NCI-H187 treated with DMSO at 0.1 percent for 48 hours (cell line): ENCODE results near the gene DSCAM.

Experiments
- DNase-seq: peaks from one replicate; lab custom pipeline; 2025; lab: John Stamatoyannopoulos, UW

The DSCAM gene

DNA sequence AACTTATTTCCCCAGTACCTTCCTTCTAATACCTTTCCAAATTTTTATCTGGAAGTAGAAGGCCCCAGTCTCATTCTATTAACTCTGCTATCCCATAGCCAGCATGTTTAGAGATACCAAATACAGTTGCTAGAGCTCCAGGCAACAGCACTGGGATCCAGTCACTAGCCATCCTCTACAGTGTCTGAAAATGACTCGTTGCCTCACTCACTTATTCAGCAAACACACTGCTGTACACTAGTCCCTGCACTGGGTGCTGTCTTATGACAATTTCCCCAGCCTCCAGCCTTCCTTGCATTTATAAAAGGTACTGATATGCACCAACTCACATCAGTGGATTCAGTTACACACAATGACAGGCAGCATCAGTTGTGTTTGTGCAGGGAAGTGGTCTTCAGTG lies 179.0 kb downstream of the DSCAM start:
- no peak for DNase-seq

DNA sequence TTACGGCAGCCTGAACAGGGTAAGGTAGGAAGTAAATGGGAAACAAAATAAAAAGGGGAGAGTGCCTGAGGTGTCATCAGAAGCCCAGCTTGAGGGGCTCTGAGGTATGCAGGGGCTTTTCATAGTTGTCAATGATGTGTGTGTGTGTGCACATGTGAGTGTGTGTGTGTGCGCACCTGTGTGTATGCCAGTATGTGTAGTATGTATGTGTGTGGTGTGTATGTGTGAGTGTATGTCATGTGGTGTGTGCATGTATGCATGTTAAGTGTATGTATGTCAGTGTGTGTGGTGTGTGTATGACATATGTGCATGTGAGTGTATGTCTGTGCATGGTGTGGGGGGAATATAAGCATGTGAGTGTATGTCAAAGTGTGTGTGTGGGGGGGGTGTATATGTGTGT lies 184.1 kb downstream of the DSCAM start:
- no peak for DNase-seq

DNA sequence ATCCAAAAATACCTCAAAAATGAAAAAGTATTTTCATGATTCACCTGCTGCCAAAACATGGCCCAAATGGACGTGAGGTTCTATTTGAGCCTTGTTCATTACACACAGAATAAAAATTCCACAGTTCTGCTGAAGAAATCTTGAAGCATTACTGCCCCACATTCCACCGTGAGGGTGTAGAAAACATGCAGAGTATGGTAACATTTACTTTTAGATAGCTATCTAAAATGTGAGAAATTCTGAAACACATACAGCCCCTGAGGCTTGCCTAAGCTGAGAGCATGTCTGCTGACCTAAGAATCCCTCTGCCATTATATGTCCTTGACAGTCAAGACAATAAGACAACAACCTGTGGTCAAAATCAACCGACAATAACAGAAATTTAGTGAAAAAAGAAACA lies 186.5 kb downstream of the DSCAM start:
- no peak for DNase-seq

DNA sequence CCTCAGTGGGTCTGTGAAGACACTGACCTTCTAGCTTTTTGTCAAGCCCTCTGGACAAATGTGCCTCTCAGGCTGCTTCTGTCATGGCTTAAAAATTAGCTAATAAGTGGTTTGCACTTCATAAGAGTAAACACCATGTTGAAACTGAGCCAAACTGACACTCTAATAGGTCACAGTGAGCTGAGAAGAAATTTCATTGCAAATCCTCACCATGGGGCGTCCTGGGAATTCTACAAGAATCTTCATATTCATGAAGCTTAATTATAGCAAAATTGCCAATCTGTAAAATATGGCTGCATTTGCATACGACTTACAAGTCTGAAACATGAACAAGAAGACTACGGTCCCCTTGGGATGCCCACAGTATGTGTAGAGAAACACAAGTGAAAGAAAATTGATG lies 188.6 kb downstream of the DSCAM start:
- DNase-seq, result no peak

DNA sequence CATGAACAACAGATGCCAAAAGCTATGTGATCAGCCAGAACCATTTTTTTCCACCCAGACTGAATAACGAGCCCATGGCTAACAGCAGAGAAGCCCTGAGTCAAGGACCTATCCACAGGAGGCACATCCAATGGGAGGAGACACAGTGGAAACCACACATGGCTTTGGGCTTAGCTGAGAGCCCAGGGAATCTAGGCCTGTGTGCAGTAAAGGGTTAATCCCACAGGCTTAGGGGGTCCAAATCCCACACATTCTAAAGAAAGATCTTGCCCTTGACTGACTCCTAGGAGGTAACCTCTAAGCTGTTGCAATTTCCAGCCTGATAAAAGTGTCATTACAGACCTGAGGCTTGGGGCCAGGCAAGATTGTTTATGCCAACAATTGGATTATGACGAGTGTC lies 194.5 kb downstream of the DSCAM start:
- no peak for DNase-seq

DNA sequence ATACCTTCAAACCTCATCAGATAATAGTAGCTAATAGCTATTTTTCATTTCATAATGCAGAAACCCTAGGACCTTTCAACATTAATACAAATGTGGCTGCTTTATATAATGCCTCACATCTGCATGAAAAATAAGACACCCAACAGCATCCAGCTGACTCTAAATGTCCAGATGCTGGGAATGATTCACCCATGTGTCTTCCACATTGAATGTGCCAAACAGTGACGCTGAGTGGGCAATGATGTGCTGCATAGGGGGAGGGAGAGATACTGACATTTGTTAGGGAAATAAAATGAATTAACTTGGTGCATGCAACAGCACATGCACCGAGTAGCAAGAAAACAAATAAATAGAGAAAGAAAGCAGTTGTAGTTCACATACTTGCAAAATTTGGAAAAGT lies 199.3 kb downstream of the DSCAM start:
- DNase-seq, result no peak

DNA sequence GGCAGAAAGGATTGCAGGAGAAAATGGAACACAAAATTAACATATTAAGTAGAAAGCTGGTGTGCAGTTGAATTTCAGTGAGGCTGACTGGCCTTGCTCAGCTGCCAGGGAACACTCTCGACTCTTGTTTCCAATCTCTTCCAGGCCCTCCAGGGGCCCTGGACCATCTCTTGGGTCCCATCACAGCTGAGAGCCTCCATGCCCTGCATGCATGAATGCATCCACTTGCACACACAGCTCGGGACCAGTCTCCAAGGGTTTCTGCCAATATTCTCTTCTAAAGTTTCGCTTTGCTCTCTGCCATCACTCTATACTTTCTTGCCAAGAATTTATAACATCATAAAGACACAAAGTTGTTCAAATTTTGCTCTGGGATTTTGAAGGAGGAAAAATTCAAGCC lies 200.3 kb downstream of the DSCAM start:
- no peak for DNase-seq

DNA sequence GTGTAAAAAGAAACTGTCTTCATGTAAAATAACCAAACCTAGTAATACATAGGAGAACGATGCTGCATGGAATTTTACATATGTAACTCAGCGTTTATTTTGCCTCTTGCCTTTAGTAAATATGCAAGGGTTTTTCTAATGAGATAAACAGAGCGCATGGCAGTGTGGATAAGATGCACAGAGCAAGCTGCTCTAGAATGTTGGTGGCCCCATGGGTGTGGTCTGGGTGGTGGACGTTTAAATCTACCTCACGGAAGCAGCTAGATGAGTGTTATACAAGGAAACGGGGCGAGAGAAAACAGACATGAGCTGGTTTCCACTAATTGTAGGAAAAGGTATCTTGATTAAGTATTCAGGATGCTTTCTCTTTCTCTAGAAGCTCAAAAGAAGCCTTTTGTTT lies 205.9 kb downstream of the DSCAM start:
- no peak for DNase-seq

DNA sequence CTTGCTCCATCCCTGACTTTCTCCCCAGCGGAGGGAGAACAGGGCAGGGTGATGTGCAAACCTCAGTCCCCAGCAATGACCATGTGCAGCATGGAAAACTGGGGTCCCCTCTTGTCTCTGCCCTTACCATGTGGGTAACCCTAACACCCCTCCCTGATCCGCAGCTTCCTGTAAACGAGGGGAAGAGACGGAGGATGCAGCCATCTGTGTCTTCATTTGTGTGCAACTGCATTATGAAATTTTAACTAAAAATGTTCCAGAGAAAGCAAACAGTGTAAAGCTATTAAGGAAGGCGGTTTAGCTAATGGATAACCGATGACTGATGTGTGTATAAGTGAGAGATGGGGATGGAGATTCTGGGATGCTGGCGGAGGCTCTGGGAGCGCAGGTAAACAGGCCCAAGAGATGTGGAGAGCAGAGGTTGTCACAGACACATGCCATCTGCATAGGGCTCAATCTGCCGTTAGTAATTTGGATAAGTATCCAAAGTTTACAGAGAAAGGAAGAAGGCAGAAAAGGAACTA lies 206.6 kb downstream of the DSCAM start:
- no peak for DNase-seq

DNA sequence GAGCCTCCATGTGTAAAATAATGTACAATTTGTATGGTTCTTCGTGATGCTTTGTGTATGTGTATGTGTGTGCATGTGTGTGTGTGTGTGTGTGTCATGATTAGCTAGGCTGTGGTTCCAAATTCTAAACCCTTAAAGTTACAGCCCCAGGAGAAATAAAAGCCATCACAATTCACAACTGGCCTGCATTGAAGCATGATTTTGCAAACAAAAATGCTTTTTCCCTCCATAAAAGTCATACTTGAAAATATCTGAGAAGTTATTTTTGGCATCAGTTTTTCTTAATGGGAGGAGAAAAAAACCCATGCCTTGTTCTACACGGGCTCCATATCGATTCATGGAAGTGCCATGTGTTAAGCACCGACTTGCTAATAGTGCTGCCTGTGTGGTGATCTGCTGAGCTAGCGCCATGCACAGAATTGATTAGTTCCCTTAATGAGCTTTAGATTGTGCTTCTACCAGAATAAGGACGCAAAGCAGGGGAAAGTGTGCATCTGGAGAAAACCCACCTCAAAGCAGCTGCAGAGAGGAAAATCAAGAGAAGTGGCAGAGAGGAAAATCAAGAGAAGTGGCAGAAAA lies 207.3 kb downstream of the DSCAM start:
- no peak for DNase-seq

DNA sequence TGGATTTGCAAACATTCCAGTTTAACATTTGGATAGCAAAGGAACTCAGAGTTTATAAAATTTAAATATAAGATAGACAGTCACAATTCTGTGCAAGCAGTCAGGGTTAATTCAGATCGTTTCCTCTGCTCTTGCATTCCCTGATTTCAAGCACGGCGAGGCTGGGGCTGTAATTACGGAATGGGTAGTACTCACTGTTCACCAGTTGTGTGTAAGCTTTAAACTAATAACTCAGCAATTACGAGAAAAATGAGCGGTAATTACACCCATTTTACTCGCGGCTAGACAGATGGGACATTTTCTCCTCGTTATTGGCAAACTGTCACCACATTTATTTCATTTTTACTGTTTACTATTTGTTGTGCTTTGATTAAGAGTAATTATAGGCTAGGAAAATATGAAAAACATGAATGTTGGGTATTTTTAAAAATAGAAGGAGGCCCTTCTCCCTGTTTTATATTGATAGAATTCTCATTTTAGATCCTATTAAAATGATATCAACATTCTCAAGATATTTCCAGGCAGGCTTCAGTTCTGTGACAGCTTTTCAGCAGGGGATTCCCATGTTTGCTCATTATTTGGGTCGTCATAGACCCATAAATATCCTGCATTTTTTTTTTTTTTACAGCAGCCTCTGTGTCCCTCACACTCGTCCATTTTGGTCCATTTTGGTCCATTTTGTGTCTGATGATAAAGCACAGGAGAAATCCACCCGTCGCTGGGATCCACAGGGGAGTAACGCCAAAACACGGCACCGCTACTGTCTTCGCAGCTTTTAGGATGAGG lies 208.3 kb downstream of the DSCAM start:
- no peak for DNase-seq

DNA sequence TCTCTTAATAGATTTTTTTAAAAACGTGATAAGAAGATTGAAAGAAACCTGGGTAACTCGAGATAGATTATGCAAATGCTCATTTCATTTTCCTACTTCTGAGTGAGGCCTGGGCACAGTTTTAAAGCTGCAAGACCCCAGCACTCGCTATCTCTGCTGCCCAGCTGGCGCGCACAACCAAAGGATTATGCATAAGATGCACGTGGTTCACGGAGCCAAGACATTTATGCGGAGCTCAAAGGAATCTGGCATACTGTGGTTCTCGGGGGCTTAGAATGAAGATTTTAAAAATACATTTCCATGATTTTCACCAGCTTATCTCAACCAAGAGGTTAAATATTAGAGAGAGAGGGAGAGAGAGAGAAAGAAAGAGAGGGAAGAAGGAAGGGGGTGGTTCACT lies 210.9 kb downstream of the DSCAM start:
- no peak for DNase-seq

DNA sequence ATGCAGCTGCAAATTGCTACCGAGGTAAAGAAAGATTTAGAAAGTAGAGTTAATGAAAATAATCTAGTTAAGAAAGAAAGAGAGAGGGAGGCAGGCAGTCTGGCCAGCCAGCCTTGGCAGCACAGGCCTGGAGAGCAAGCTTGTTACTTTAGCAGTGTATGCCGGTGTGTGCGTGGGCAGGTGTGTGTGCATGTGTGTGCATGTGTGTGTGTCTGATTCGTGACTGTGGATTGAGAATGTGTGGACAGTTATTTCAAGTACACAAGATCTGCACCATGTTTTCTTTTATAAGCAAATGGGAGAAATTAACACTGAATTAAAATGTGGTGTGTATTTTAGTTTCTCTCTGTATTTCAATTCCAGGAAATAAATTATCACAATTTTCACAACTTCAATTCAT lies 211.6 kb downstream of the DSCAM start:
- DNase-seq, result no peak

DNA sequence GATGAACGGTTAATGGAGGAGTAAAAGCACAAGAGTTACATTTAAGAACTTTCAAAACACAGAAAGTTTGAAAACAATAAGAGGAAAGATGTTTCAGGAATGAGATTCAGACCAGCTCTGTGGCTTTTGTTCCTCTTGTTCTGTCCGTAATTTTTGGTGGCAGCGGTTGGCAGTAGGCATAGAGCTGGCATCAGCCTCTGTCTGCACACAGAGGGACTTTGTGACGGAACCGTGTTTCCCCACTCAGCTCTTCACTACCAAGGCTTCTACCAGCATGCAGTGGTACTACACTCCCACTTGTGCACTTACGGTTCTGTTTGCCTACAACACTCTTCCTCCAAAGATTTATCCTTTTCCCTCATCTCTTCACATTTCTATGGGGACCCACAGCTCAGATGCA lies 212.8 kb downstream of the DSCAM start:
- no peak for DNase-seq

DNA sequence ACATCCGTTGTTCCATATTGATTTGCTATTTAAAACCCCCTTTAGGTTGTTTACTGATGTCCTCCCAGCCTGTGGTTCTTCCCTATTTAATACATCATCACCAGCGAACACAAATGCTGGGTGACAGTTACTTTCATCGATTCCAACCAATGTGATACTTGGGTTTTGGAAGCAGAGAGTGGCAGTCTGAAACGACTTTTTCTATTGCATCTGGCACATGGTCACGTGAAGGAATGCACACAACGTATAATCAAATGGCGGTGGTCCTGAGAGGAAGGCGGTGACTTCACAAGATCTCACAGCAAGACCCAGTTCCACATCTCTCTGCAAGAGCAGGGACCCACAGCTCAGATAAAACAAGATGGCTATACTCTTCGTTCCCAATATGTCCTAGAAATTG lies 213.9 kb downstream of the DSCAM start:
- no peak for DNase-seq

DNA sequence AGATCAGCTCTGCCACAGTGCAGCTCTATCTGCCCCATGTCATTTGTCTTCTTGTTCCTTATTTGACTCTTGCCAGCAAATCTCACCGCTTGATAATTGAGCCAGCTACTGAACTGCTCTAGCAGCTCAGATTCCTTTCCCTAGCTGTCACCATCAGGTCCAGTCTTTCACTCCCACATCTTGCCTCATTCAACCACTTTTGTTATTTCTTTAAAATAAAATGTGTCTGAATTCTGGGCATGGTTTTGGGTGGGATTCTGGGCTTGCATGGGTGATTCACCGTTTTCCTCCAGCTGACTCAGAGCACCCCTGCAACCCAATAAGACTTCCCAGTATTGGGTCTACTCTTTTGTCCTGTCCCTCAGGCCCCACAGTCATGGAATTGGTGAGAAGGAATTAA lies 215.7 kb downstream of the DSCAM start:
- DNase-seq, result no peak

DNA sequence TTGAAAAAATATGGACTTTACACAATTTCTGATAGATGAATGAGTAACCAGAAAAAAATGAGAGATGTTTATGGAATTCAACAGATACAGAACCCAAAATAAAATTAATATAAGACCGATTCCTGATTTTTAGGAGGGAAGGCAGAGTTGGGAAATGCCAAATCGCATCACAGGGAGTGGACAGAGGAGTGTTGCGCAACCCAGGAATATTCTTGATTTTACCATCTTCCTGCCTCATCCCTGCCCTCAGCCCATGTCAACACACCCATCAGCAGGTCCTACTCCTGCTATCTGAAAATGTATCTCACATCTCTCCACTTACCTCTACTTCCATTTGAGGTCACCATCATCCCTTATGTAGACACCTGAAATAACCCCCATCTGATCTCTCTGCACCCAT lies 221.0 kb downstream of the DSCAM start:
- no peak for DNase-seq

DNA sequence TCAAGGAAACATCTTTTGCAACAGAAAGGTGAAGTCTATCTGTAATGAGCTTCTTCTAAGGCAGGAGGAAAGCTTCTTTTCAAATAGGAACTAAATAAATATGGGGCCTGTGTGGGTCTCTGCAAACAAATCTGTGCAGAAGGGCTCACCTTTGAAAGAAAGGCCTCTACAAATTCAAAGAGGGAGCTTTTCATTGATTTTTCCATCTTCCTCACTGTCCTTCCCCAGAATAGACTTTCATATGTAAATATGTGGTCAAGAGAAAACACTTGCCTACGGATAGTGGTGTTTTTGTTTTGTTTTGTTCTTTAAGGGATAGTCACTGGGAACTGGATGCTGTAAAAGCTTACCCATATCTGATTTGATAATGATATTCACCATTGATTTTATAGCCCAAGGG lies 223.4 kb downstream of the DSCAM start:
- DNase-seq, result no peak

DNA sequence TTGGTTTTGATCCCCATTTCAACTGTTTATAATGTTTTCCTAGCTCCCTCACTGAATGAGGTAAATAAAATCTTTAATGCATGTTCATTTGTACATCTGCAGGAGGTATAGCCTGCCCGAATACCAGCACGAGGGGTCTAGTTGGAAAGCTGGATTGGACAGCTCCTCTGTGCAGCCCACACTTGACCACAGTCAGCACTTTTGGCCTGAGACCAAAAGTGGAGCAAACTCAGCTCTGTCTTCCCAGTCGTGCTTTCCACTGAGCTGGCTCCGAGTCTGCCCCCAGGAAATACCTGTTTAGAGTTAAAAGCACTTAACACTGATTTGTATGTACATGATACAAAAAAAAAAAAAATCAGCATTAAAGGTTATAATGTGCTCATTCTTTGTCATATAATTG lies 224.4 kb downstream of the DSCAM start:
- no peak for DNase-seq

DNA sequence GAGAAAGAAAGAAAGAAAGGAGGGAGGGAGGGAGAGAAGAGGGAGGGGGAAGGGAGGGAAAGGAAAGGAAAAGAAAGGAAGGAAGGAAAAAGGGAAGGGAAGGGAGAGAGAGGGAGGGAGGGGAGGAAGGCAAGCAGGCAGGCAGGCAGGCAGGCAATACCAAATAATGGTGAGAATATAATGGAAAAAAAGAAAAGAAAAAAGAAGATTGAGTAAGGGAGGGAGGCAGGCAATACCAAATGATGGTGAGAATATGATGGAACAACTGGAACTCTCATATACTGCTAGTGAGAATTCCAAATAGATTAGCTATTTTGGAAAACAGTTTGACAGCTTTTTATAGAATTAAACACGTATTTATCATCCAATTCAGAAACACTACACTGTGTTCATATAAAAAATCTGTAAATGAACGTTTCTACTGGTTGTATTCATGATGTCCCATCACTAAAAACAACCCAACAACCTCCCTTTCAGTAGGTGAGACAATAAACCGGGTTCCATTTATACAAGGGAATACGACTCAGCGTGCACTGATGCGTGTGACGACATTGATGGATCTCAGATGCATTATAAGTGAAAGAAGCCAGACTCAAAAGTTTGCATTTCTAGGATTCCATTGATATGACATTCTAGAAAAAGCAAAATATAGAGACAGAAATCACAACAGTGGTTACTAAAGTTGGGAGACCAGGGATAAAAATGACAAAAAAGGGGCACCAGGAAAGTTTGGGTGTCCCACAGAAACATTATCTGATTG lies 226.4 kb downstream of the DSCAM start:
- no peak for DNase-seq

DNA sequence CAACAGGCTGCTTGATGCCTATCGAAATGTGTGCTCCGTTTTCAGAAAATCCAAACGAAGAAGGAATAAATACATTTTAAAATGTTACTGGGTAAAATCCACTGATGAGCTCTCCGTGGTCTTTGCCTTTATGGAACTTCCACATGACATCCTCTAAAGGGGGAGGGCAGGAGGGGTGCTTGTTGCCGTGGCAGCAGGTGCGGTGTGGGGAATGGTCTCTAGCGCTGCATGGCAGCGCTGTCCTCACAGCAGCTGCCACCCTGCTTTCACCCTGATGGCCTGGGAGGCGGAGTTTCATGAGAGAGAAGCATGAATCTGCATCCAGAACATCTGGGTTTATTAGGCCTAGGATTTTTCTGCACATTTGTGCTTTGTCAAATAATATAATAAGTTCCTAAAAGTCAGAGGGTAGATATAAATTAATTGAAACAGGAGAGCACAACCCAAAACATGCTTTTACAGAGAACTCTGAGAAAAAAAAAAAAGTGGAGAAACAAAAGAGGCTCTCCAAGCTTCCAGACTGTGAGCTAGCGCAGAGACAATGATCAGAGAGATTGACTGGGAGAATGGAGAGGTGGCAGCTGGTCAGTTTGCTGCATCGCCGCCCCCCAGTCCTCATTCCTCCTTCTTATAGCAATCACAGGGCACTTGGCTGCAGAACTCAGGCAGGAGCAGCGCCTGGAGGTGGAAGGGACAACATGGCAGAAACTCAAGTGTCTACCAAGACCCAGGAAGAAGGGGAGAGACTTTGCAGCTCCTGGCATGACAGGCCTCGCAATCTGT lies 228.6 kb downstream of the DSCAM start:
- no peak for DNase-seq

DNA sequence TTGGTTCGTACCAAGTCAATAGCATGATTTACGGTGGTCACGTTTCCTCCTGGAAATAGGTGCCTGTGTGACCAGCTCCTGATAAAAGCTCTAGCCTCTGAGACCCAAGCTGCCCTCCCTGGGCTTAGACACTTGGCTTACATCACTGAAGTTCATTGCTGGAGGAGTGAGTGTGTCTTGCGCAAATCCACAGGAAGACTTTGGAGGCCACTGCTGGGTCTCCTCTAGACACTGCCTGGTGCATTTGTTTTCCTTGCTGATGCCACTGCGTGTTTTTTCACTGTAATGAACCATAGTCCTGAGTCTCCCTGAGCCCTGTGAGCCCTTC lies 230.6 kb downstream of the DSCAM start:
- no peak for DNase-seq
